PC-9 (cell line): ENCODE data around the gene DSCAM. TPM values are rescaled to one million over a fixed set of nuclear protein-coding genes. Genes with fewer than 3 reads are reported as not detected.

Experiments used
- BruUV-seq: library from RNA; stranded (reverse); fragments of 400-500 nt; replicated peaks from 2 replicates; lab custom pipeline; 2021; lab: Mats Ljungman, UMichigan
- CTCF ChIA-PET: fragments of 300-600 bp; sonication (Branson Sonifier 250); formaldehyde crosslinking; loops from one replicate; lab custom pipeline; 2022; ENCODE audit warnings: antibody characterized with exemption; lab: Charles Lee
- POLR2A ChIA-PET: fragments of 300-600 bp; sonication (Branson Sonifier 250); formaldehyde crosslinking; loops from one replicate; lab custom pipeline; 2022; ENCODE audit warnings: antibody characterized with exemption; ENCODE audit not compliant: unreplicated experiment; lab: Charles Lee
- DNase-seq, 2 experiments: peaks; one replicate each; pipeline versions ENCODE4 v3.0.0 to v3.0.0-alpha.2; 2015 to 2022; ENCODE audit warnings: mixed read lengths in 1 of 2
- H2AFZ ChIP-seq: fragments of 200-600 bp; sonication (generic); 2 replicates; pipeline ENCODE4 v1.8.1; 2017; ENCODE audit warnings: antibody characterized with exemption
- H3F3A ChIP-seq: fragments of 200-600 bp; sonication (generic); 2 replicates; pipeline ENCODE4 v1.8.1; 2017; ENCODE audit warnings: antibody characterized with exemption, mild to moderate bottlenecking, low read depth; ENCODE audit not compliant: insufficient read depth
- H3K27ac ChIP-seq: fragments of 200-600 bp; sonication (generic); 2 replicates; pipeline ENCODE4 v1.6.1; 2016; ENCODE audit warnings: mixed run types
- H3K27me3 ChIP-seq: fragments of 200-600 bp; sonication (generic); 2 replicates; pipeline ENCODE4 v1.6.1; 2016; ENCODE audit warnings: low read depth, mixed run types; ENCODE audit not compliant: insufficient read depth
- H3K36me3 ChIP-seq: fragments of 200-600 bp; sonication (generic); 2 replicates; pipeline ENCODE4 v1.6.1; 2016; ENCODE audit warnings: low read depth, mixed run types
- H3K4me1 ChIP-seq: fragments of 200-600 bp; sonication (generic); replicated peaks from 2 replicates; pipeline ENCODE4 v1.6.1; 2016; ENCODE audit warnings: mixed run types; ENCODE audit not compliant: insufficient read depth
- H3K4me2 ChIP-seq: fragments of 200-600 bp; sonication (generic); 2 replicates; pipeline ENCODE4 v1.6.1; 2017; ENCODE audit warnings: mixed run types
- H3K4me3 ChIP-seq: fragments of 200-600 bp; sonication (generic); 2 replicates; pipeline ENCODE4 v1.6.1; 2016; ENCODE audit warnings: mixed run types
- H3K79me2 ChIP-seq: fragments of 200-600 bp; sonication (generic); 2 replicates; pipeline ENCODE4 v1.6.1; 2017; ENCODE audit warnings: low read depth, mixed run types
- H3K9me2 ChIP-seq: fragments of 200-600 bp; sonication (generic); 2 replicates; pipeline ENCODE4 v1.8.1; 2017; ENCODE audit warnings: mild to moderate bottlenecking; ENCODE audit not compliant: insufficient read depth
- H3K9me3 ChIP-seq: fragments of 200-600 bp; sonication (generic); 2 replicates; pipeline ENCODE4 v1.8.1; 2016; ENCODE audit warnings: low read depth; ENCODE audit not compliant: insufficient read depth
- H4K20me1 ChIP-seq: fragments of 200-600 bp; sonication (generic); 2 replicates; pipeline ENCODE4 v1.8.1; 2017; ENCODE audit not compliant: insufficient read depth
- EZH2 ChIP-seq: fragments of 200-600 bp; sonication (generic); IDR thresholded peaks from 2 replicates; pipeline ENCODE4 v1.8.0; 2017; ENCODE audit warnings: antibody characterized with exemption, low read depth
- intact Hi-C: fragments of 100-400 bp; cut with micrococcal nuclease; formaldehyde crosslinking; loops from one replicate; pipeline ENCODE4 v1.10.0; 2022; ENCODE audit not compliant: unreplicated experiment
- total RNA-seq: library from RNA; stranded (reverse); gene quantifications from 2 replicates; pipeline ENCODE4 v1.2.3, GENCODE V29; 2021
- TF ChIP-seq, protein P1 (sequence below): fragments of 200-600 bp; sonication (generic); conservative IDR thresholded peaks from 2 replicates; pipeline ENCODE4 v1.6.1; 2017; ENCODE audit warnings: mixed run types, antibody characterized with exemption, mild to moderate bottlenecking, moderate library complexity

The DSCAM gene
- total RNA-seq, 1 experiment from 2014 or later, result not detected

DNA sequence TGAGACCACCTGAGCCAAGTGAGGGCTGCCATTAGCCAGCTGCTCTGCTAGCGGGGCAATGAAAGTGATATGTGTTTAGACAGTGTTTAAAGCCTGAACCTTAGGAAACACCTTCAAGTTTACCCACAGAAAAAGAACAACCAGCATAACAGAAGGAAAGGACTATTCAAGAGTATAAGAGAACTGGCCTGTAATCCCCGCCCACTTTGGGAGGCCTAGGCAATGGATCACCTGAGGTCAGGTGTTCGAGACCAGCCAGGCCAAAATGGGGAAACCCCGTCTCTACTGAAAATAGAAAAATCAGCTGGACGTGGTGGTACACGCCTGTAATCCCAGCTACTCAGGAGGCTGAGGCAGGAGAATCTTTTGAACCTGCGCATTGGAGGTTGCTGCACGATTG lies 830.3 kb downstream of the DSCAM start:
- intact Hi-C loops, result no loop called here
- POLR2A ChIA-PET, result no interaction called here

DNA sequence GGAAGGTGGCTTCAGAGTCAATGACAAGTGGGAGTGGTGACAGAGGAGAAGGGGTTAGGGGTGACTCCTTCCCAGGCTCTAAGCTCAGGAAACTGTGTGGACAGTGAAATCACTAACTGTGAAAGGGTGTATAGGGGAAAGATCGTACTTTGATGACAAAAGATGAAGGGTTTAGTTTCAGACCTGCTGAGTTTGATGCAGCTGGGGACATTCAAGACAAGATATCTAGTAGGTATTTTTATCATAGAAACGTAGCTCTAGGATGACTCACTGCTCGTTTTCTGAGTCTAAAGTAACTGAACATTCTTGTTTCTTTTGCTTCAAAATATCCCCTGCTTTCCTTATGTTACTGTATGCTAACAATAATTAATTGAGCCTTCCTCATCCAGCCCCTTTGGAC lies 830.7 kb downstream of the DSCAM start:
- no peaks in the 10 kb centered on the region for H4K20me1 ChIP-seq
- POLR2A ChIA-PET, result no interaction called here
- H2AFZ ChIP-seq, result no peak overlapping the region
- TF ChIP-seq, protein P1, sequence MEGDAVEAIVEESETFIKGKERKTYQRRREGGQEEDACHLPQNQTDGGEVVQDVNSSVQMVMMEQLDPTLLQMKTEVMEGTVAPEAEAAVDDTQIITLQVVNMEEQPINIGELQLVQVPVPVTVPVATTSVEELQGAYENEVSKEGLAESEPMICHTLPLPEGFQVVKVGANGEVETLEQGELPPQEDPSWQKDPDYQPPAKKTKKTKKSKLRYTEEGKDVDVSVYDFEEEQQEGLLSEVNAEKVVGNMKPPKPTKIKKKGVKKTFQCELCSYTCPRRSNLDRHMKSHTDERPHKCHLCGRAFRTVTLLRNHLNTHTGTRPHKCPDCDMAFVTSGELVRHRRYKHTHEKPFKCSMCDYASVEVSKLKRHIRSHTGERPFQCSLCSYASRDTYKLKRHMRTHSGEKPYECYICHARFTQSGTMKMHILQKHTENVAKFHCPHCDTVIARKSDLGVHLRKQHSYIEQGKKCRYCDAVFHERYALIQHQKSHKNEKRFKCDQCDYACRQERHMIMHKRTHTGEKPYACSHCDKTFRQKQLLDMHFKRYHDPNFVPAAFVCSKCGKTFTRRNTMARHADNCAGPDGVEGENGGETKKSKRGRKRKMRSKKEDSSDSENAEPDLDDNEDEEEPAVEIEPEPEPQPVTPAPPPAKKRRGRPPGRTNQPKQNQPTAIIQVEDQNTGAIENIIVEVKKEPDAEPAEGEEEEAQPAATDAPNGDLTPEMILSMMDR, result no peak
- no peak for TF ChIP-seq EZH2
- no TSS peak for BruUV-seq
- H3K27me3 ChIP-seq, result peaks cover 10% of the 10 kb centered on the region; the same call in 1 of the 2 replicates
- H3F3A ChIP-seq, result no peaks in the 10 kb centered on the region
- H3K4me2 ChIP-seq, result no peak overlapping the region
- H3K4me1 ChIP-seq, result no peaks in the 10 kb centered on the region
- H3K79me2 ChIP-seq, result no peaks in the 10 kb centered on the region
- CTCF ChIA-PET, result no interaction called here
- no peak overlapping the region for H3K4me3 ChIP-seq
- intact Hi-C loops, result no loop called here
- H3K27ac ChIP-seq, result no peak overlapping the region
- no peaks in the 10 kb centered on the region for H3K36me3 ChIP-seq
- H3K9me3 ChIP-seq, result no peaks in the 10 kb centered on the region
- H3K9me2 ChIP-seq, result no peaks in the 10 kb centered on the region
- DNase-seq, result no peak

More for the DNA sequence above, 830.3 kb downstream of the DSCAM start:
- Histone ChIP-seq H3K27ac (no peak overlapping the region), H3K9me2 (no peaks in the 10 kb centered on the region), H3K36me3 (no peaks in the 10 kb centered on the region), H4K20me1 (no peaks in the 10 kb centered on the region), H3F3A (no peaks in the 10 kb centered on the region), H3K79me2 (no peaks in the 10 kb centered on the region), H3K9me3 (no peaks in the 10 kb centered on the region), H3K4me3 (no peak overlapping the region), H2AFZ (no peak overlapping the region), H3K4me1 (no peaks in the 10 kb centered on the region), H3K27me3 (peaks cover 10% of the 10 kb centered on the region; the same call in 1 of the 2 replicates), H3K4me2 (no peak overlapping the region)
- CTCF ChIA-PET, result no interaction called here
- DNase-seq, result no peak
- no peak for TF ChIP-seq EZH2
- TF ChIP-seq, protein P1, result no peak
- no TSS peak for BruUV-seq

DNA sequence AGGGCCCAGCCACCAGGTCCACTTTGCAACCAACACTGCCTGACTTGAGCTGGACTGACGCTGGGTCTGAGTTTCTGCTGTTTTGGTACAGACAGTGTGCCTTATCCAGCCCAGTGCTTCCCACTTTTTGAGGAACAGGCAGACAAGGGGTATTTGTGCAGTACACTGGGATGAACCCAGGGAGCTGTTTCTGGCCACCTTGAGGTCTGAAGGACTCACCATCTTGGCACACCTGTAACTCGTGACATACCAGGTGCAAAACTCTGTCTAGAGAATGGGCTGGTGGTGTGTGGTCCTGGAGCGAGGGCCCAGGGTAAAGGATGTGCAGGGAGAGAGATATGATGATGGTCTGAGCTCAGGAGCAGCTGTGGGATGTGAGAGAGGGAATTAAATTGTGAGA lies 831.1 kb downstream of the DSCAM start:
- ChIA-PET CTCF (no interaction called here), POLR2A (no interaction called here)
- Histone ChIP-seq H3K79me2 (no peaks in the 10 kb centered on the region), H4K20me1 (no peaks in the 10 kb centered on the region), H3K4me1 (no peaks in the 10 kb centered on the region), H3K4me3 (no peak overlapping the region), H3K4me2 (no peak overlapping the region), H3K9me2 (no peaks in the 10 kb centered on the region), H3K27ac (no peak overlapping the region), H2AFZ (no peak overlapping the region), H3F3A (no peaks in the 10 kb centered on the region), H3K27me3 (peaks cover 10% of the 10 kb centered on the region; the same call in 1 of the 2 replicates), H3K9me3 (no peaks in the 10 kb centered on the region), H3K36me3 (no peaks in the 10 kb centered on the region)
- no peak for TF ChIP-seq EZH2
- TF ChIP-seq, protein P1, result no peak
- intact Hi-C loops, result no loop called here
- no TSS peak for BruUV-seq
- DNase-seq, result no peak
